Endothelial cell of umbilical vein (primary cell): Measurements from ENCODE around the gene LAMA5. TPM values are rescaled to one million over a fixed set of nuclear protein-coding genes. Genes with fewer than 3 reads are reported as not detected.

Experiments used
- BruUV-seq: library from RNA; stranded (reverse); fragments of 400-500 nt; replicated peaks from 2 replicates; lab custom pipeline; 2021; lab: Mats Ljungman, UMichigan
- CTCF ChIA-PET: fragments of 300-600, 350-600 bp; sonication (Branson Sonifier 250); formaldehyde crosslinking; loops from one replicate; lab custom pipeline; 2021; ENCODE audit warnings: antibody characterized with exemption, inconsistent platforms; lab: Charles Lee
- POLR2A ChIA-PET: fragments of 300-600, 350-600 bp; sonication (Branson Sonifier 250); formaldehyde crosslinking; loops from one replicate; lab custom pipeline; 2021; ENCODE audit warnings: antibody characterized with exemption, inconsistent platforms; lab: Charles Lee
- DNase-seq: peaks from one replicate; pipeline ENCODE4 v3.0.0-alpha.2; 2011; ENCODE audit warnings: low read depth, low spot score
- FAIRE-seq: peaks from 2 replicates; lab custom pipeline; 2011; peaks lifted over from hg19 to GRCh38; lab: Jason Lieb, UNC
- H2AFZ ChIP-seq: 2 replicates; pipeline ENCODE4 v1.6.0; 2012; ENCODE audit warnings: low read depth, low read length, control low read depth, inconsistent platforms
- H3K27ac ChIP-seq: 2 replicates; pipeline ENCODE4 v1.5.1; 2011; ENCODE audit warnings: low read depth, mild to moderate bottlenecking, control low read depth, low read length, moderate library complexity; ENCODE audit not compliant: insufficient read depth
- H3K27me3 ChIP-seq, 2 experiments: 2 replicates each; pipeline versions ENCODE4 v1.6.0 to v1.6.1; 2011; ENCODE audit warnings: low read length in 2 of 2, mixed read lengths in 1 of 2; ENCODE audit not compliant: control insufficient read depth in 2 of 2, insufficient read depth in 2 of 2
- H3K36me3 ChIP-seq, 2 experiments: 2 replicates in 1 of 2; 3 replicates in 1 of 2; pipeline ENCODE4 v1.5.1; 2011; ENCODE audit warnings: low read length in 2 of 2, mild to moderate bottlenecking in 1 of 2, moderate library complexity in 1 of 2; ENCODE audit not compliant: control insufficient read depth in 2 of 2, insufficient read depth in 2 of 2; ENCODE audit errors: extremely low read depth in 1 of 2
- H3K4me1 ChIP-seq: 3 replicates; pipeline ENCODE4 v1.5.1; 2011; ENCODE audit warnings: mild to moderate bottlenecking, low read length; ENCODE audit not compliant: control insufficient read depth, insufficient read depth; ENCODE audit errors: extremely low read depth
- H3K4me2 ChIP-seq: 2 replicates; pipeline ENCODE4 v1.6.1; 2011; ENCODE audit warnings: low read length, control low read depth, mixed read lengths; ENCODE audit not compliant: insufficient read depth
- H3K4me3 ChIP-seq, 3 experiments: fragments of 200-600 bp in 1 of 3; sonication (generic), shearing (Covaris generic) in 1 of 3; replicated peaks in 1 of 3; 2 replicates each; pipeline ENCODE4 v1.5.1; 2011 to 2016; ENCODE audit warnings: control low read depth in 3 of 3, low read length in 3 of 3, mild to moderate bottlenecking in 2 of 3, inconsistent platforms in 1 of 3, low read depth in 1 of 3, moderate library complexity in 1 of 3; ENCODE audit not compliant: insufficient read depth in 1 of 3
- H3K79me2 ChIP-seq: 2 replicates; pipeline ENCODE4 v1.6.0; 2012; ENCODE audit warnings: low read length, inconsistent platforms; ENCODE audit not compliant: control insufficient read depth, insufficient read depth
- H3K9ac ChIP-seq: replicated peaks from 2 replicates; pipeline ENCODE3; 2011; ENCODE audit warnings: low read length, control low read depth; ENCODE audit not compliant: insufficient read depth; ENCODE audit errors: extremely low read depth
- H3K9me1 ChIP-seq: replicated peaks from 3 replicates; pipeline ENCODE4 v1.6.0; 2011; ENCODE audit warnings: mild to moderate bottlenecking, low read length; ENCODE audit not compliant: control insufficient read depth, insufficient read depth; ENCODE audit errors: extremely low read depth
- H3K9me3 ChIP-seq: replicated peaks from 2 replicates; pipeline ENCODE4 v1.5.1; 2012; ENCODE audit warnings: low read length, inconsistent platforms; ENCODE audit not compliant: control insufficient read depth, insufficient read depth
- H4K20me1 ChIP-seq: replicated peaks from 2 replicates; pipeline ENCODE3; 2011; ENCODE audit warnings: mild to moderate bottlenecking, low read length; ENCODE audit not compliant: control insufficient read depth, insufficient read depth; ENCODE audit errors: extremely low read depth
- CTCF ChIP-seq, 2 donors: IDR thresholded peaks; 1 replicate in 1 of 2; 2 replicates in 1 of 2; pipeline ENCODE4 v1.5.1; 2011; ENCODE audit warnings: low read length in 2 of 2, mild to moderate bottlenecking in 2 of 2, moderate library complexity in 2 of 2, control low read depth in 1 of 2, inconsistent platforms in 1 of 2, low read depth in 1 of 2; ENCODE audit not compliant: insufficient read depth in 1 of 2; ENCODE audit errors: extremely low read depth in 1 of 2
- MAX ChIP-seq: IDR thresholded peaks from 2 replicates; pipeline ENCODE4 v1.6.1; 2011; ENCODE audit not compliant: insufficient read depth, insufficient read length
- dilution Hi-C: fragments of 300-500 bp; cut with MboI; formaldehyde crosslinking; loops from one replicate; pipeline ENCODE4 v1.15.0; 2019; ENCODE audit warnings: low sequenced_read_pairs; ENCODE audit not compliant: extremely low pct_ligation_motif_present
- intact Hi-C: fragments of 100-400 bp; cut with micrococcal nuclease; formaldehyde crosslinking; loops from one replicate; pipeline ENCODE4 v1.10.0; 2022
- polyA plus RNA-seq, 4 experiments: library from polyadenylated mRNA; depleted of rRNA in 3 of 4; stranded (reverse) in 3 of 4; unstranded in 1 of 4; fragments of >200 nt; gene quantifications; 2 replicates each; pipeline versions ENCODE4 v1.2.1 to v1.2.3, GENCODE V29; 2011 to 2012; ENCODE audit warnings: missing spikeins in 1 of 4
- total RNA-seq: library from RNA; stranded (reverse); gene quantifications from 2 replicates; pipeline ENCODE4 v1.2.3, GENCODE V29; 2021

LAMA5 gene
- total and polyA plus RNA-seq, 2 donors (not counting 3 experiments of a cell fraction or from before 2014, with no cell fraction given), result 24.0 to 145 TPM

GRCh38 chr20:62409931-62410745 is 43.0 kb upstream of the LAMA5 start:
- TF ChIP-seq MAX (no peak), CTCF (IDR thresholded peaks at IDR 0.05; ENCODE audit: extremely low read depth in 1 of 2, insufficient read depth in 1 of 2, low read depth in 1 of 2, low read length in 2 of 2) (peak; percentile 42 to 71)
- H3K27ac ChIP-seq, result no peak overlapping the region
- no peaks in the 10 kb centered on the region for H3K9me3 ChIP-seq
- H3K4me2 ChIP-seq, result no peak overlapping the region
- no peaks in the 10 kb centered on the region for H3K36me3 ChIP-seq
- H3K4me3 ChIP-seq, result no peak overlapping the region
- H4K20me1 ChIP-seq, result no peaks in the 10 kb centered on the region
- peaks cover 11% of the 10 kb centered on the region for H3K4me1 ChIP-seq
- H3K9me1 ChIP-seq, result no peaks in the 10 kb centered on the region
- DNase-seq, result peak; percentile 28
- no peak overlapping the region for H2AFZ ChIP-seq
- ChIA-PET CTCF (interaction anchor here (0.6 to 2.9 kb wide), 19 partner anchors 9 to 592 kb away, joined by 3 to 32 read pairs (median 4); partner anchors contain the start of gene RBBP8NL), POLR2A (no interaction called here)
- peaks cover 7% of the 10 kb centered on the region for H3K79me2 ChIP-seq
- no peaks in the 10 kb centered on the region for H3K27me3 ChIP-seq
- no peak for FAIRE-seq
- dilution Hi-C loops (no loop called here), intact Hi-C loops (loop anchor here (5.0 kb wide), 1 partner anchor 207 kb away; no protein-coding TSS in a partner anchor)
- BruUV-seq, result no TSS peak
- H3K9ac ChIP-seq, result no peak overlapping the region
